Measurements from ENCODE around the gene ABCB8.

- no peak for TF ChIP-seq EZH2 (IDR thresholded peaks at IDR 0.05; ENCODE audit: insufficient read depth, poor library complexity, severe bottlenecking)
- no peak for TF ChIP-seq EZH2phosphoT487 (IDR thresholded peaks at IDR 0.05; ENCODE audit: insufficient read depth, low read depth)
Observed at GRCh38 chr7:151080522-151081169, 52.4 kb downstream of the ABCB8 start, which contains the start of gene FASTK.
